GM18517 (cell line): ENCODE measurements around the gene TBX20.
"Not testable (repeated sequence)": the region's sequence is repeated elsewhere in the genome, so short reads cannot be mapped to it uniquely, and the experiment has no call there.

Source experiments
- ATAC-seq: cut with Tn5 transposase; IDR thresholded peaks from one replicate; pipeline ENCODE4 v1.9.1; 2021; ENCODE audit warnings: mild to moderate bottlenecking, moderate library complexity; ENCODE audit not compliant: unreplicated experiment

The TBX20 gene

GRCh38 chr7:35255443-35256255 is 1.7 kb upstream of the TBX20 start:
- ATAC-seq, result no peak

GRCh38 chr7:35254496-35255442 is 869 bp upstream of the TBX20 start:
- ATAC-seq, result no peak

GRCh38 chr7:35253460-35253709 is 515 bp downstream of the TBX20 start:
- no peak for ATAC-seq

GRCh38 chr7:35252612-35253459 is 1.1 kb downstream of the TBX20 start:
- ATAC-seq, result no peak

GRCh38 chr7:35251606-35252310 is 2.1 kb downstream of the TBX20 start:
- ATAC-seq, result no peak

DNA sequence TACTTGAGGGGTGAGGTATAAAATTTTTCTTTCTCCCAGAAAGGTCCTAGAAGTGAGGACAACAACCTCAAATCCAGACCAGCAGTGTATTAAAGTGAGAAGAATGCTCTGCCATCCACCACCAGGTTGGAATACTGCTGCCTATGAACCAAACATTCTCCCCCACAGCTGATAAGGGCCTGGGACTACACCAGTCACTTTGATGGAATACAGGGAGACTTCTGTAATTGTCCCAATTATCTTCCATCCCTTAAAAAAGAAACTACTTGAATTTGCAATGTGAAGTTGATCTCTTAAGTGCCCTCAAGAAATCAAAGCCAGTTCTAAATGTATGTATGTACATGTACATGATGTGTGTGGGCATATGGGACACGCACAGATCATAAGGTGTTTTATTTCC is 3.0 kb downstream of the TBX20 start:
- ATAC-seq, result no peak

GRCh38 chr7:35250452-35250851 is 3.4 kb downstream of the TBX20 start:
- ATAC-seq, result no peak

- no peak for ATAC-seq
Observed at GRCh38 chr7:35249537-35249907, 4.4 kb downstream of the TBX20 start.

DNA sequence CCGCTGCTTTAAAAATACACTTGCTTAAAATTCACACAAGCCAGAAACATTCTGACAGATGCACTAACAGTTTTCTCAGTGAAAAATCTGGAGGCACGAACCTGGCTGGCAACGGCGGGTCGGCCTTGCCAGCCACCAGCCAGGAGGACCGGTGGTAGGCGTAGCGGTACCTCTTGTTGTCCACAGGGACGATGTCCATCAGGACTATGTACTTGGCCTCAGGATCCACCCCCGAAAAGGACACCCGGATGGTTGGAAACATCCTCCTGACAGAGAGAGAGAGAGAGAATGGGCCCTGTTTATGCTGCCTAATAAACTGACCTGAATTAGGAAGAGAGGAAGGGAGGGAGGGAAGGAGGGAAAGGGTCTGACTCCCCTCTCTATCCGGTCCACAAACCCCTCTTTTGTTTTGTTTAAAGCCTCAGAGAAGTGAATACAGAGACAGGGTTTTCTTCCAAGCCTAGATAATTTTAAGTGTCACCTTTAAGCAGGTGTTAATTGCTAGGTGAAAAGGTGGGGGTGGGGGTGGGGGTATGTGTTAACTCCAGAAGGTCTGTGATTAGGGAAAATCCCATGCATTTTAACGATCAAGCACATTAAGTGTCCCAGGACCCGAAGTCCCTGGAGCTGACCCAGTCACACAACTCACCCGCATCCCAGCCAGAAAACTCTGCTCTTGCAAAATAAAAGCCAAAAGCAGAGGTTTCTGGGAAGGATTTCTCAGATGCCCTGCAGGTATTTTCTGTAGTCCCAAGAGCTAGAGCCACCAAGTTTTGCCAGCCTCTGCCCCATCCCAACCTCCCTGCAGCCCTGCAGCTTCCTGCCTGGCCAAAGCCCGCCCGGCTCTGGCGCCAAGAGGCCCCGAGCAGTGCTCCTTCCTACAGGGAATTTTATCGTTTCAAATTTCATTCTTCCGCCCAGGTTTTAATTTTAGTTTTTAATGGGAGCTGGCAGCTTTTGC is 5.0 kb downstream of the TBX20 start:
- ATAC-seq, result no peak

GRCh38 chr7:35246819-35247218 is 7.1 kb downstream of the TBX20 start:
- no peak for ATAC-seq

GRCh38 chr7:35241884-35242283 is 12.0 kb downstream of the TBX20 start:
- ATAC-seq, result no peak

- ATAC-seq, result no peak
Observed at GRCh38 chr7:35241436-35241835, 12.5 kb downstream of the TBX20 start.

- not testable (repeated sequence) for ATAC-seq
Observed at GRCh38 chr7:35241008-35241407, 12.9 kb downstream of the TBX20 start.

- not testable (repeated sequence) for ATAC-seq
Observed at GRCh38 chr7:35238456-35238855, 15.4 kb downstream of the TBX20 start.

DNA sequence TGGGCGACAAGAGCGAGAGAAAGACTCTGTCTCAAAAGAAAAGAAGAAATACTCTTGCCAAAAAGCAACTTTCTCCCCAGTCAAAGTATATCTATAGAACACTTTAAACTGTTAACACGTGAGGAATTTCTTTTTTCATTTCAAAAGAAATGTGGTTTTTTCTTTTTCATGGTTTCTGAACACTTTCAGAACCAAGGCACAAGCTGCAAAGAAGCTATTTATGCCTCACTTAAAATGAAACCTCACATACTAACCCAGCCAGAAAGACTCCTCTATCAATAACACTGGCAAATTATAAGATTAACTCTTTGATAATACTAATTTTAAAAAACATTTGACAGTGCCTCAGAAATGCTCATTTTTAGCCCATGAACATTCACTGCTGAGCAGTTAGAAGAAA is 20.9 kb downstream of the TBX20 start:
- no peak for ATAC-seq

DNA sequence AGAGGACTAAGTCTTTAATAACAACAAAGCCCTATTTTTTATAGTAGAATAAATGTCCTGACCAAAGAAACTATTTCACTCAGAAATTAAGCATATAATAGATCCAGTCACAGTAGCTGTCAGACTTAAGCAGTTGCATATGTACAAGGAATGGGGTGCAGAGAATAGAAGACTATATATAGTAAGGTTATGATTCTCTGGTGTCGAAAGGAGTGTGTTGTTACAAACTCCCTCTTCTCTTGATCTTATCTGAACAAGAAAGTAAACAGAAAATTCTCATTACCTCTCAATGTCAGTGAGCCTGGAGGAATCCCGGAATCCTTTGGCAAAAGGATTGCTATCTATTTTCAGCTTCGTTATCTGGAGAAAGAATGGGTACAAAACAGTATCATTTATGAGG is 22.7 kb downstream of the TBX20 start:
- ATAC-seq, result not testable (repeated sequence)

DNA sequence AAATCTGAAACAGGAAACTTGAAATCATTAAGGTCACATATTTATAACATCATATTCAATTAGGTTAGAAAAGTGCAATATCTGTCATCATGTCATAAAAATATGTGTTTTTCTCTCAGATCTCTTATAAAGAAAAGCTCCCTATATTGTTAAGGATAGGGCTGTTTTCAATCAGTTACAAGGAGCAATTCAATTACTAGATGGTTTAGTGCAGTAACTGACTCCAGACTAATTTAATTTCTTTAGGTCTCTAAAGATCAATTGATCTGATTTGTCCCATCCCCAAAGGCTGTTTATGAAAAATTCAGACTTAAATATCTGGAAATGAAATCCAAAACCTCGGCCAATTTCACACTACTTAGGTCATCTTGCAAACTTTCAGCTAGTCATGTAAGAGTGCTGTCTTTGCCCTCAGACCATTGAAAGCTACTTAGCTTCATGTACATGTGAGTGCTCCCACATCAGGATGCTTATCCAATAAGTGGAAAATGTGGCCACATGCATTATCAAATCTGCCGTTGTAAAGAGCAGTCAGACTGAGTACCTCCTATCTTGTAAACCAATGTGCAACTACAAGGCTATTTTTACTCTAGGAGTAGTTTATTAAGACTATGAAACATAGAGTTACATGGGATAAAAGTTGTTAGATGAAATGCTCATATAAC is 24.7 kb downstream of the TBX20 start:
- not testable (repeated sequence) for ATAC-seq

- ATAC-seq, result not testable (repeated sequence)
Observed at GRCh38 chr7:35228496-35229051, 25.3 kb downstream of the TBX20 start.

DNA sequence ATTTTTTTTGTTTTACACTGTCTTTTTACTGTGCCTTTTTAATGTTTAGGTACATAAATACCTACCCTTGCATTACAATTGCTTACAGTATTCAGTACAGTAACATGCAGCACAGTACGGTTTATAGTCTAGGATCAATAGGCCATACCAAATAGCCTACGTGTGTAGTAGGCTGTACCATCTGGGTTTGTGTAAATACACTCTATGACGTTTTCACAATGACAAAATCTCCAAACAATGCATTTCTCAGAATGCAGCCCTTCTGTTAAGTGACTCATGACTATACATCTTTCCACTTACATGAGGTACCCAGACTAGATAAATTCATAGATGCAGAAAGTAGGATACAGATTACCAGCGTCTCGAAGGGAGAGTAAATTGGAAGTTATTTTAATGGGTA is 26.5 kb downstream of the TBX20 start:
- not testable (repeated sequence) for ATAC-seq
